ENCODE data around the gene RGL4. TPM values are rescaled to one million over a fixed set of nuclear protein-coding genes. Genes with fewer than 3 reads are reported as not detected.

The RGL4 gene
- total and polyA plus RNA-seq, 2 experiments from 2014 or later, result 0.16 TPM; not detected in 1

DNA sequence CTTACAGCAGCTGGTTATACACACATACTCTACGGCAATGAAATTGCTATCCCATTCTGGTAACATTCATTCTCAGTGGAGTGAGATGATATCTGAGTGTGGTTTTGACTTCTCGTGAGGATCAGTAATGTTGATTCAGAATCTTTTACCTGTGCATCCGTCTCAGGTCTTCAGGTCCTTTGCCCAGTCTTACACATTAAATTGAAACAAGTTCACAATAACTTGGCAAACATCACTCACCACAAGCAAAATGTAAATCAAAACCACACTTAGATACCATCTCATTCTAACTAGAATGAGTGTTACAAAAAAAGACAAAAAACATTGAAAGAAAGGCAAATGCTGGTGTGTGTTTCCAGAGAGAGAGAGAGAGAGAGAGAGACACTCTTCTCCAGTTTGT is 14.0 kb downstream of the RGL4 start (continued):
- TF ChIP-seq, protein P1, sequence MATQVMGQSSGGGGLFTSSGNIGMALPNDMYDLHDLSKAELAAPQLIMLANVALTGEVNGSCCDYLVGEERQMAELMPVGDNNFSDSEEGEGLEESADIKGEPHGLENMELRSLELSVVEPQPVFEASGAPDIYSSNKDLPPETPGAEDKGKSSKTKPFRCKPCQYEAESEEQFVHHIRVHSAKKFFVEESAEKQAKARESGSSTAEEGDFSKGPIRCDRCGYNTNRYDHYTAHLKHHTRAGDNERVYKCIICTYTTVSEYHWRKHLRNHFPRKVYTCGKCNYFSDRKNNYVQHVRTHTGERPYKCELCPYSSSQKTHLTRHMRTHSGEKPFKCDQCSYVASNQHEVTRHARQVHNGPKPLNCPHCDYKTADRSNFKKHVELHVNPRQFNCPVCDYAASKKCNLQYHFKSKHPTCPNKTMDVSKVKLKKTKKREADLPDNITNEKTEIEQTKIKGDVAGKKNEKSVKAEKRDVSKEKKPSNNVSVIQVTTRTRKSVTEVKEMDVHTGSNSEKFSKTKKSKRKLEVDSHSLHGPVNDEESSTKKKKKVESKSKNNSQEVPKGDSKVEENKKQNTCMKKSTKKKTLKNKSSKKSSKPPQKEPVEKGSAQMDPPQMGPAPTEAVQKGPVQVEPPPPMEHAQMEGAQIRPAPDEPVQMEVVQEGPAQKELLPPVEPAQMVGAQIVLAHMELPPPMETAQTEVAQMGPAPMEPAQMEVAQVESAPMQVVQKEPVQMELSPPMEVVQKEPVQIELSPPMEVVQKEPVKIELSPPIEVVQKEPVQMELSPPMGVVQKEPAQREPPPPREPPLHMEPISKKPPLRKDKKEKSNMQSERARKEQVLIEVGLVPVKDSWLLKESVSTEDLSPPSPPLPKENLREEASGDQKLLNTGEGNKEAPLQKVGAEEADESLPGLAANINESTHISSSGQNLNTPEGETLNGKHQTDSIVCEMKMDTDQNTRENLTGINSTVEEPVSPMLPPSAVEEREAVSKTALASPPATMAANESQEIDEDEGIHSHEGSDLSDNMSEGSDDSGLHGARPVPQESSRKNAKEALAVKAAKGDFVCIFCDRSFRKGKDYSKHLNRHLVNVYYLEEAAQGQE (IDR thresholded peaks at IDR 0.05; ENCODE audit: unreplicated experiment), result no peak
- TF ChIP-seq EZH2 (IDR thresholded peaks at IDR 0.05; ENCODE audit: low read depth, unreplicated experiment), result no peak
- TF ChIP-seq CTCF (conservative IDR thresholded peaks at IDR 0.05; ENCODE audit: low read depth in 2 of 2), result no peak
- TF ChIP-seq EZH2phosphoT487 (IDR thresholded peaks at IDR 0.05; ENCODE audit: unreplicated experiment), result no peak
- TF ChIP-seq ETS1 (IDR thresholded peaks at IDR 0.05), result no peak
- no peak for TF ChIP-seq NANOG (IDR thresholded peaks at IDR 0.05; ENCODE audit: borderline replicate concordance)
- no peak for TF ChIP-seq ZNF114 (CRISPR knock-in tag; IDR thresholded peaks at IDR 0.05)
- TF ChIP-seq STAT1 (IDR thresholded peaks at IDR 0.05; ENCODE audit: unreplicated experiment), result no peak
- no peak for TF ChIP-seq JUNB (IDR thresholded peaks at IDR 0.05; ENCODE audit: unreplicated experiment)
- no peak for TF ChIP-seq ZNF331 (CRISPR knock-in tag; IDR thresholded peaks at IDR 0.05; ENCODE audit: low read depth)

DNA sequence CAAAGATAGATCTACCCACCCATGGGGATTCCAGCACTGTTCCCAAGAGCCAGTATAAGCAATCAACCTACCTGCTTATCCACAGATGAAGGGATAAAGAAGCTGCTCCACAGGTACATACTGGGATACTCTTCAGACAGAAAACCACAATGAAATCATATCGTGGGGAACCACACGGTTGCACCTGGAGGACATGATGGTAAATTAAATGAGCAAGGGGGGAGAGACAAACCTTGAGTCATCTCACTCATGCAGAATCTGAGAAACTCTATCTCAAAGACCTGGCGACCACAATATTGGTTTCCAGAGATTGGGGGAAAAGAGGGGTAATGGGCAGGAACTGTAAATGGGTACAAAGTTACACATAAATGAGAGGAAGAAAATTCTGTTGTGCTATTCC is 14.5 kb downstream of the RGL4 start:
- H3K4me1 ChIP-seq (ENCODE audit: insufficient read depth), result no peaks in the 10 kb centered on the region
- H3K36me3 ChIP-seq (ENCODE audit: insufficient read depth), result peaks cover 61% of the 10 kb centered on the region
- no peak overlapping the region for H3K4me3 Mint-ChIP-seq
- peaks cover 56% of the 10 kb centered on the region for H3K36me3 Mint-ChIP-seq (ENCODE audit: low read depth)
- peaks cover 4% of the 10 kb centered on the region; the same call in 1 of the 2 replicates for H3F3A ChIP-seq (replicated peaks; ENCODE audit: low read depth)
- H3K79me2 ChIP-seq (replicated peaks; ENCODE audit: insufficient read depth), result peaks cover 45% of the 10 kb centered on the region
- H3K9me2 ChIP-seq (ENCODE audit: insufficient read depth), result no peaks in the 10 kb centered on the region
- no peaks in the 10 kb centered on the region for H3K27me3 ChIP-seq (ENCODE audit: insufficient read depth)
- H3K27me3 Mint-ChIP-seq (ENCODE audit: insufficient read depth, low read depth, poor library complexity), result peaks cover 1% of the 10 kb centered on the region
- H3K4me1 Mint-ChIP-seq, result no peaks in the 10 kb centered on the region
- no peak overlapping the region for H2AFZ ChIP-seq
- H3K27ac Mint-ChIP-seq, result no peak overlapping the region
- peaks cover 59% of the 10 kb centered on the region for H4K20me1 ChIP-seq (replicated peaks; ENCODE audit: insufficient read depth)
- ATAC-seq, result no peak
- no peak overlapping the region for H3K4me3 ChIP-seq
- TF ChIP-seq ZNF114 (CRISPR knock-in tag; IDR thresholded peaks at IDR 0.05) (no peak), ETS1 (IDR thresholded peaks at IDR 0.05) (no peak), EZH2phosphoT487 (IDR thresholded peaks at IDR 0.05; ENCODE audit: unreplicated experiment) (no peak), JUNB (IDR thresholded peaks at IDR 0.05; ENCODE audit: unreplicated experiment) (no peak), EZH2 (IDR thresholded peaks at IDR 0.05; ENCODE audit: low read depth, unreplicated experiment) (no peak), POLR2AphosphoS5 (IDR thresholded peaks at IDR 0.05; ENCODE audit: low read depth) (no peak), STAT1 (IDR thresholded peaks at IDR 0.05; ENCODE audit: unreplicated experiment) (no peak), CTCF (conservative IDR thresholded peaks at IDR 0.05; ENCODE audit: low read depth in 2 of 2) (no peak)
- TF ChIP-seq, protein P1 (IDR thresholded peaks at IDR 0.05; ENCODE audit: unreplicated experiment), result no peak
- H3K9me3 Mint-ChIP-seq, result no peaks in the 10 kb centered on the region
- H3K27ac ChIP-seq (ENCODE audit: low read depth), result no peak overlapping the region
- DNase-seq (ENCODE audit: low spot score), result no peak
- no peak overlapping the region for H3K4me2 ChIP-seq

Data from GM23338 (cell line).